Measurements from ENCODE around the gene EXOC6B.

DNA sequence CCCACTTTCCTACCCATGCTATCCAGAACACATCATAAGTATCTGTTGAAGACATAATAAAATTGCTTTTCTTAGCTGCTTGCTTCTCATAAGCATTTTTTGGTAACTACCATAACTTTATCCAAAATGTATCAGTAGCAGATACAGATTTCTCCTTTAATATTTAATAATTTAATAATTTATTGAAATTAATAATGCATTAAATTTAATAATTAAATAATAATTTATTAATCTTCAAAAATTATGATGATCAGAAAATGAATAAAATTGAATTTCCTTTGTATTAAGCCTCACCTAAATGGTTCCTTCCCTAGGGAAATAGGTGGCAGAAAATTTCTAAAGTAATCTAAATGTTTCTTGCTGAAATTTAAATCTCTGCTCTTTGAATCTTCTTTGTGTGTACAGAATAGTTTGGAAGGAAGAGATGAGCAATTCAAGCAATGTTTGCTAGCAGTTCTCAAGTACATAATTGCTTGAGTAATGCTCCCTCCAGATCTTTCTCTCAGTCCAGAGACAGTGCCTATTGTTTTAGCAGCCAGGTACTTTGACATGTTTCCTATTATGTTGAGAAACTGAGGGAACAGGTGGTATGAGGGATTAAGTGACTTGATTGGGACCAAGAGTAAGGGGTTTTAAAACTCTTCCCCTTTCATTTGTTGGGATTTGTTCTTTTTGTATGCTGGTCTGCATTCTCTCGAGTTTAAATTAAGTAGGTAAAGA, 555.1 kb downstream of the EXOC6B start:
- TF ChIP-seq, protein P1, sequence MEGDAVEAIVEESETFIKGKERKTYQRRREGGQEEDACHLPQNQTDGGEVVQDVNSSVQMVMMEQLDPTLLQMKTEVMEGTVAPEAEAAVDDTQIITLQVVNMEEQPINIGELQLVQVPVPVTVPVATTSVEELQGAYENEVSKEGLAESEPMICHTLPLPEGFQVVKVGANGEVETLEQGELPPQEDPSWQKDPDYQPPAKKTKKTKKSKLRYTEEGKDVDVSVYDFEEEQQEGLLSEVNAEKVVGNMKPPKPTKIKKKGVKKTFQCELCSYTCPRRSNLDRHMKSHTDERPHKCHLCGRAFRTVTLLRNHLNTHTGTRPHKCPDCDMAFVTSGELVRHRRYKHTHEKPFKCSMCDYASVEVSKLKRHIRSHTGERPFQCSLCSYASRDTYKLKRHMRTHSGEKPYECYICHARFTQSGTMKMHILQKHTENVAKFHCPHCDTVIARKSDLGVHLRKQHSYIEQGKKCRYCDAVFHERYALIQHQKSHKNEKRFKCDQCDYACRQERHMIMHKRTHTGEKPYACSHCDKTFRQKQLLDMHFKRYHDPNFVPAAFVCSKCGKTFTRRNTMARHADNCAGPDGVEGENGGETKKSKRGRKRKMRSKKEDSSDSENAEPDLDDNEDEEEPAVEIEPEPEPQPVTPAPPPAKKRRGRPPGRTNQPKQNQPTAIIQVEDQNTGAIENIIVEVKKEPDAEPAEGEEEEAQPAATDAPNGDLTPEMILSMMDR (IDR thresholded peaks at IDR 0.05): no peak
- TF ChIP-seq POLR2A (IDR thresholded peaks at IDR 0.05): no peak
